Upper lobe of left lung (tissue), 4 donors: ENCODE measurements around the gene C1QC.

ENCODE experiments used
- EP300 ChIP-seq, 4 donors: sonication (generic); formaldehyde crosslinking; IDR thresholded peaks; one replicate each; pipeline ENCODE4 v1.5.1; 2017; ENCODE audit warnings: antibody characterized with exemption in 4 of 4, control low read depth in 2 of 4
- POLR2A ChIP-seq, 4 donors: fragments of 450-650 bp; IDR thresholded peaks; one replicate each; pipeline ENCODE4 v1.5.1; 2016 to 2017; ENCODE audit warnings: antibody characterized with exemption in 4 of 4, mild to moderate bottlenecking in 2 of 4
- POLR2AphosphoS5 ChIP-seq, 2 donors: sonication (generic); formaldehyde crosslinking; IDR thresholded peaks; one replicate each; pipeline ENCODE4 v1.5.1; 2017; ENCODE audit warnings: antibody characterized with exemption in 2 of 2
- TF ChIP-seq, protein P1 (sequence below), 6 experiments: fragments of 450-650 bp in 4 of 6; fragments of 200-600 bp in 2 of 6; sonication (generic) in 2 of 6; IDR thresholded peaks; one replicate each; pipeline ENCODE4 v1.5.1; 2016 to 2019; ENCODE audit warnings: antibody characterized with exemption in 6 of 6

DNA sequence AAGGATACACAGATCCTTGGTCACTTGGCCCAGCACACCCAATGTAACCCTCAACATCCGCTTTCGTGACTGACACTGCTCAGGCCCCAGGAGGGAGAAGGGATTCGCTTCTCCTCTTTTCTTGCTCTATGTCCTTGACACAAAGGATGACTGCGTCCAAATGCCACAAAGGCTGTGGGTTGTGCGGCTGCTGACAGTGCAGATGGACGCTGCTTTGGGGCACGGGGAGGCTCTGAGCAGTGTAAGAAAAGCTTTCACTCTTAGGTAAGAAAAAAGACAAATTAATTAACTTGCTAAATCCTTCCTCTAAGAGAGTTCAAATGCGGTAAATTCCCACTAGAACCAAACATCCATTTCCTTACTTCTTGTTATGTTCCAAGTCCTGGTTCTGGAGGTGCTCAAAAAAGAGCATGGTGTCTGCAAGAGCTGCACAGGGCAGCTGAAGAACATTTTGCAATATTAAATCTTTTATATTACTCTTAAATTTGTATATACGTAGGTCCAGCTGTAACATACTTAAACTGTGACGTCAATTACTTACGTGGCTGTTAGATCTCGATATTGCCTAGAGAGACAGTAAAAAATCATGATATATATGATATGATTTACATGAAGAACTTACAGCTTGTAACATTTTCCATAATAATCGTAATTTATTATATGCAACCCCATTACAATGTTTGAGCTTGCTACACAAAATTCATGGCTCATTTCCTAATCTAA lies 47.8 kb downstream of the C1QC start:
- no peak for TF ChIP-seq POLR2A (IDR thresholded peaks at IDR 0.05)
- TF ChIP-seq, protein P1, sequence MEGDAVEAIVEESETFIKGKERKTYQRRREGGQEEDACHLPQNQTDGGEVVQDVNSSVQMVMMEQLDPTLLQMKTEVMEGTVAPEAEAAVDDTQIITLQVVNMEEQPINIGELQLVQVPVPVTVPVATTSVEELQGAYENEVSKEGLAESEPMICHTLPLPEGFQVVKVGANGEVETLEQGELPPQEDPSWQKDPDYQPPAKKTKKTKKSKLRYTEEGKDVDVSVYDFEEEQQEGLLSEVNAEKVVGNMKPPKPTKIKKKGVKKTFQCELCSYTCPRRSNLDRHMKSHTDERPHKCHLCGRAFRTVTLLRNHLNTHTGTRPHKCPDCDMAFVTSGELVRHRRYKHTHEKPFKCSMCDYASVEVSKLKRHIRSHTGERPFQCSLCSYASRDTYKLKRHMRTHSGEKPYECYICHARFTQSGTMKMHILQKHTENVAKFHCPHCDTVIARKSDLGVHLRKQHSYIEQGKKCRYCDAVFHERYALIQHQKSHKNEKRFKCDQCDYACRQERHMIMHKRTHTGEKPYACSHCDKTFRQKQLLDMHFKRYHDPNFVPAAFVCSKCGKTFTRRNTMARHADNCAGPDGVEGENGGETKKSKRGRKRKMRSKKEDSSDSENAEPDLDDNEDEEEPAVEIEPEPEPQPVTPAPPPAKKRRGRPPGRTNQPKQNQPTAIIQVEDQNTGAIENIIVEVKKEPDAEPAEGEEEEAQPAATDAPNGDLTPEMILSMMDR (IDR thresholded peaks at IDR 0.05) = no peak
- no peak for TF ChIP-seq POLR2AphosphoS5 (IDR thresholded peaks at IDR 0.05)
- no peak for TF ChIP-seq EP300 (IDR thresholded peaks at IDR 0.05)
